Sigmoid colon (tissue), 4 donors: ENCODE results near the gene FAM193A.

Experiments
- CTCF ChIP-seq, 4 experiments: fragments of 450-650 bp in 3 of 4; fragments of 200-600 bp in 1 of 4; IDR thresholded peaks; one replicate each; pipeline ENCODE4 v1.5.1; 2016 to 2019; ENCODE audit warnings: antibody characterized with exemption in 4 of 4, mild to moderate bottlenecking in 3 of 4, moderate library complexity in 2 of 4
- EP300 ChIP-seq, 4 donors: sonication (generic); formaldehyde crosslinking; IDR thresholded peaks; one replicate each; pipeline ENCODE4 v1.6.1; 2017; ENCODE audit warnings: antibody characterized with exemption in 4 of 4
- POLR2AphosphoS5 ChIP-seq, 4 donors: sonication (generic); formaldehyde crosslinking; IDR thresholded peaks; one replicate each; pipeline ENCODE4 v1.6.1; 2017; ENCODE audit warnings: antibody characterized with exemption in 4 of 4

DNA sequence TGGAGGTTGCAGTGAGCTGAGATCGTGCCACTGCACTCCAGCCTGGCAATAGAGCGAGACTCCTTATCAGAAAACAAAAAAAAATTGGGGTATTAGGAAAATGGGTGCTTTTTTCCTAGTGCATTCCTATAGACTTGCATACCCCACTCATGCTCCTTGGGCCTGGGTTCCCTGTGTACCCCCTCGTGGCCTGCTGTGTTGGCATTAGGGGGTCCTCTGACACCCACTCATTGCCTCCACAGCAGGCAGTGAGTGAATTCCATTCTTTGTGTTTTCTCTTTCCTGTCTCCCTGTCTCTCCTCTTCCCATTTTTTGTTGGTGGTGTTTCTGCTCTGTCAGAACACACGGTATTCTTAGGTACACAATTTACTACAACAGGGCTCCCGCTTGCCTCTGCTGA is 176.9 kb downstream of the FAM193A start:
- TF ChIP-seq CTCF (IDR thresholded peaks at IDR 0.05) (no peak), POLR2AphosphoS5 (IDR thresholded peaks at IDR 0.05) (no peak), EP300 (IDR thresholded peaks at IDR 0.05) (no peak)
